ENCODE measurements around the gene MAP3K13. TPM values are rescaled to one million over a fixed set of nuclear protein-coding genes. Genes with fewer than 3 reads are reported as not detected.
A peak's percentile ranks its signal among the peaks of the same experiment; 100 is the strongest.
"Not testable (repeated sequence)": the region's sequence is repeated elsewhere in the genome, so short reads cannot be mapped to it uniquely, and the experiment has no call there.

MAP3K13 gene
- total RNA-seq, 8 experiments from 2014 or later, result 8.5 to 41.1 (median 14.4) TPM

DNA sequence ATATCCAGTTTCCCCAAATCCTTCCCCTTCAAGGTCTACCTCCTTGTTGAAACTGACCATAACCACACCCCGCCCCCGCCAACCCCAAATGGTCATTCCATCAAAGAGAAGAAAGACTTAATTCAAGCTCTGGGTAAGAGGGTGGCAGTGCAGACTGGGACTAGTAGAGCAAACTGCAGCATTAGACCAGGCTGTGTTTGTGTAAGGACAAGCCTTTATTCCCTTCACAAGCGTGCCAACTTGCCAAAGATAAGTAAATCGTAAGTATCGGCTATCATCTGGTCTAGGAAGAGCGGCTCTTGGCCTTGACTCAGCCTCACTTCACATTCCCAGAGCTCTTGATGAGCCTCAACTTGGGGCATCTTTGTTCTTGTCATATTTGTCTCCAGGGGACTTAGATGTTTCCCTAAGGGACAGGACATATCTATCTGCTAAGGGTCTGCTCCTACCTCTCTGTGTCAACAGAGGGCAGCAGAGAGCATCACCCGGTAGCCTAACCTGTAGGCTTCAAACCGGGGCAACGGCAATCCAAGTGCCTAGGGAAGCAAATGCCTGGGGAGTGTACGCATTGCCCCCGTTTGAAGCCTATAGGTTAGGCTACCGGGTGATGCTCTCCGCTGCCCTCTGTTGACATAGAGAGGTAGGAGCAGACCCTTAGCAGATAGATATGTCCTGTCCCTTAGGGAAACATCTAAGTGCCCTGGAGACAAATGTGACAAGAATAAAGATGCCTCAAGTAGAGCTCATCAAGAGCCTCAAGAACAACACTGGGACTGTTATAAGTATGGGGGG is 8.9 kb upstream of the MAP3K13 start:
- peak; percentile 90 to 99 (median 92) for ATAC-seq (replicated peaks in 6 of 8)
- Histone ChIP-seq H3K4me1 (replicated peaks in 1 of 2) (peaks cover 0 to 3% of the 10 kb centered on the region in 2 donors), H3K4me3 (no peak overlapping the region), H3K27ac (no peak overlapping the region)
- in situ Hi-C loops (cut with MboI; ENCODE audit: low pct_unique_long_range_greater_than_20kb in 2 of 9, low sequenced_read_pairs in 9 of 9, unreplicated experiment in 9 of 9), result no loop called here
- WGBS, 10 experiments, result 10 to 94% (median 74%) methylated on average over 1 to 10 of the region's 13 CpGs; no CpG with 5 or more reads in 2 of the 10 experiments

DNA sequence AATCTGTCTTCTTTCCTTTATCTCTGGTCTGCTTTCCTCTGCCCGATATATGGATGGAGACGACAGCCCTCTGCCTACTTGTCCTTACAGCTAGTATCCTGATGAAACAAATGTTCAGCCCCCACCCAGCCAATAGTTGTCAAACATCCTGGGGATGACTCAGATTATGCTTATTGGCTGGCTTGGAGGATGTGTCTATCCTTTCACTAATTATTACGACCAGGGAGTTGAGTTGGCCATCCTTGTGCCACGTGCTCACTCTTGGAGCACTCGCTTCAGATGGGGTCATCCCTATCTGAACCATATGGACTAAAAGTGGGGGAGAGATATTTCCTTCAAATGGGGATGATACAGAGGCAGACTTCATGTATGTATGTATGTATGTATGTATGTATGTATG is 6.4 kb upstream of the MAP3K13 start:
- peak in 4 of 8 experiments; percentile 20 to 68 (median 52) for ATAC-seq (replicated peaks in 6 of 8)
- Histone ChIP-seq H3K4me3 (no peak overlapping the region), H3K4me1 (replicated peaks in 1 of 2) (peaks cover 0 to under 1% of the 10 kb centered on the region in 2 donors), H3K27ac (no peak overlapping the region)
- WGBS, 10 experiments, result 60 to 94% (median 84%) methylated on average over 1 to 5 of the region's 5 CpGs; no CpG with 5 or more reads in 3 of the 10 experiments
- in situ Hi-C loops (cut with MboI; ENCODE audit: low pct_unique_long_range_greater_than_20kb in 2 of 9, low sequenced_read_pairs in 9 of 9, unreplicated experiment in 9 of 9), result no loop called here

- 0 to 100% (median 63%) methylated on average over 1 to 2 of the region's 2 CpGs for WGBS, 10 experiments
- in situ Hi-C loops (cut with MboI; ENCODE audit: low pct_unique_long_range_greater_than_20kb in 2 of 9, low sequenced_read_pairs in 9 of 9, unreplicated experiment in 9 of 9), result no loop called here
- no peak overlapping the region for H3K27ac ChIP-seq
- H3K4me3 ChIP-seq, result no peak overlapping the region
- no peak for ATAC-seq (replicated peaks in 6 of 8)
- peaks cover 0 to 14% of the 10 kb centered on the region in 2 donors for H3K4me1 ChIP-seq (replicated peaks in 1 of 2)
Measured at GRCh38 chr3:185361920-185362319, 1.0 kb upstream of the MAP3K13 start.

DNA sequence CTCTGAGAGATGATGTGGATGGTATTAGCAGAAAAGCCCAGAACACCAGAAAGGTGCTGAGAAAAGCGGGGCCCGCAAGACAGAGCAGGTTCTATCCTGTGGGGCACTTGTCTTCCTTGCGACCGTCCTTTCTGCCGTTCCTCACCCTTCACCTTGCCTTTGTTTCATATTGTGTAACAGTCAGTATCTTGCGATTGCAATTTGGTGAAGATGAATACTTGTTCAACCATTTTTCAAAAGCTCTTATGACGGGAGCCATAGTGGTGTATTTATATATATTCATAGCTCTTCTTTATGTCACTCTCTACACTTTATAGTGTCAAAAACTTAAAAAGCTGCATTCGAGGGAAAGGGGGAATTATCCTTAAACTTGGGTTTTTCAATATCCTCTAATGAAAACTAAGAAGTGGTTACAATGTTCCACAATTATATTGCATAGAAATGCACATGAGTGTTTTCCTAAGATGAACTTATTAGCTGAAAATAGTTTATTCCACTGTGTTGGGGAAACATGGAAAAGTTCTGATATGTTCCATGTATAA is 797 bp downstream of the MAP3K13 start:
- Histone ChIP-seq H3K4me3 (peak overlapping the region; percentile 44 to 56 (median 55)), H3K4me1 (replicated peaks in 1 of 2) (peaks cover 0 to 22% of the 10 kb centered on the region in 2 donors), H3K27ac (peak overlapping the region; percentile 69 to 79)
- peak; percentile 7 to 48 (median 22) for ATAC-seq (replicated peaks in 6 of 8)
- in situ Hi-C loops (cut with MboI; ENCODE audit: low pct_unique_long_range_greater_than_20kb in 2 of 9, low sequenced_read_pairs in 9 of 9, unreplicated experiment in 9 of 9), result no loop called here
- WGBS, 10 experiments, result 0 to 33% (median 8%) methylated on average over 1 to 8 of the region's 8 CpGs; no CpG with 5 or more reads in 1 of the 10 experiments

DNA sequence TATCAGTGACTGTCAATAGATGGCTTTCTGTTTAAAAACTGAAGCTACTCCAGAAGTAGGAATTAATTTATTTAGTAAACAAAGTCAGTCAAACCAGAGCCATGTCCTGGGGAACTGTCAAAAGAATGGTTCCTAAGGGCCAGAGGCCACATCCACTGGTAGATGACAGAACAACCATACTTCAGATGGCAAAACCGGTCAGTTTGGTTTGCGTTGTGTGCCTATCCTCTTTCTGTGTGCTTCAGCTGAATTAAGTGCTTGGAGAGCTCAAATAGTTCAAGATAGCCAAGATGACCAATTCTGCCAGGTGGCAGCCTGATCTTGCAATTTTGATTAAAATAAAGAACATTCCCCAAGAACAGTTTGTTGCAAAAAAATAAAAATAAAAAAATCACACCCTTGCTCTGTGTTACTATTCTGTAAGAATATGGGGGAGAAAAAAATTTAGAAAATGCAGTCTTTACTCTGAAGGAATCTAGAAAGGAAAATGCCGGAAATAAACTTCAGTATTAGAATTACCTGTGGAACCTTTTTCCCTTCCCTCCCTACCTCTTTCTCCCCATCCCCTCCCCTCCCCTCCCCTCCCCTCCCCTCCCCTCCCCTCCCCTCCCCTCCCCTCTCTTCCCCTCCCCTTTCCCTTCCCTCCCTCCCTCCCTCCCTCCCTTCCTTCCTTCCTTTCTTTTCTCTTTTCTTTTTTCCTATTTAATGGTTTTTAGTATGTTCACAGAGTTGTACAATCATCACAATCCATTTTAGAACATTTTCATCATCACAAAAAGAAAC is 2.5 kb downstream of the MAP3K13 start:
- Histone ChIP-seq H3K4me1 (replicated peaks in 1 of 2) (peaks cover 4 to 39% of the 10 kb centered on the region in 2 donors), H3K27ac (no peak overlapping the region), H3K4me3 (peak overlapping the region; percentile 44 to 56 (median 55))
- 72 to 100% (median 89%) methylated on average over 1 to 3 of the region's 3 CpGs; no CpG with 5 or more reads in 3 of the 10 experiments for WGBS, 10 experiments
- no peak for ATAC-seq (replicated peaks in 6 of 8)
- in situ Hi-C loops (cut with MboI; ENCODE audit: low pct_unique_long_range_greater_than_20kb in 2 of 9, low sequenced_read_pairs in 9 of 9, unreplicated experiment in 9 of 9), result no loop called here

DNA sequence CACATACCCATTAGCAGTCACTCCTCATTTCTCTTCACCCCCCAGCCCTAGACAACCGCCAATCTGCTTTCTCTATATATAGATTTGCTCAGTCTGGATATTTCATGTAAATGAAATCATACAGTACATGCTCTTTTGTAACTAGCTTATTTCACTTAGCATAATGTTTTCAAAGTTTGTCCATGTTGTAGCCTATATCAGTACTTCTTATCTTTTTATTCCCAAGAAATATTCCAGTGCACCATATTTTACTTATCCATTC is 3.1 kb downstream of the MAP3K13 start:
- WGBS, 10 experiments, result 60 to 100% (median 80%) methylated on average over 1 of the region's 1 CpG; no CpG with 5 or more reads in 3 of the 10 experiments
- no peak for ATAC-seq (replicated peaks in 6 of 8)
- Histone ChIP-seq H3K4me3 (no peak overlapping the region), H3K27ac (no peak overlapping the region), H3K4me1 (replicated peaks in 1 of 2) (peaks cover 6 to 44% of the 10 kb centered on the region in 2 donors)
- in situ Hi-C loops (cut with MboI; ENCODE audit: low pct_unique_long_range_greater_than_20kb in 2 of 9, low sequenced_read_pairs in 9 of 9, unreplicated experiment in 9 of 9), result no loop called here

DNA sequence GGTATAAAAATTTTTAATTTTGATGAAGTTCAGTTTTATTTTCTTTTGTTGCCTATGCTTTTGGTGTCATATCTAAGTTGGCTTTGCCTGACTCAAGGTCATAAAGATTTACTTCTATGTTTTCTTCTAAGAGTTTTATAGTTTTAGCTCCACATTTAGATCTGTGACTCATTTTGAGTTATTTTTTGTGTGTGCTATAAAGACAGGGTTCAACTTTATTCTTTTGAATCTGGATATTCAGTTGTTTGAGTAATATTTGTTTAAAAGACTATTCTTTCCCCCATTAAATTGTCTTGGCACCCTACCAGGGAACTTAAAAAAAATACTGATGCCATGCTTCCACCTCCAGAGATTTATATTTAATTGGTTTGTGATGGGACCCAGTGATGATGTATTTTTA is 4.0 kb downstream of the MAP3K13 start:
- in situ Hi-C loops (cut with MboI; ENCODE audit: low pct_unique_long_range_greater_than_20kb in 2 of 9, low sequenced_read_pairs in 9 of 9, unreplicated experiment in 9 of 9), result no loop called here
- no peak for ATAC-seq (replicated peaks in 6 of 8)
- H3K4me3 ChIP-seq, result no peak overlapping the region

DNA sequence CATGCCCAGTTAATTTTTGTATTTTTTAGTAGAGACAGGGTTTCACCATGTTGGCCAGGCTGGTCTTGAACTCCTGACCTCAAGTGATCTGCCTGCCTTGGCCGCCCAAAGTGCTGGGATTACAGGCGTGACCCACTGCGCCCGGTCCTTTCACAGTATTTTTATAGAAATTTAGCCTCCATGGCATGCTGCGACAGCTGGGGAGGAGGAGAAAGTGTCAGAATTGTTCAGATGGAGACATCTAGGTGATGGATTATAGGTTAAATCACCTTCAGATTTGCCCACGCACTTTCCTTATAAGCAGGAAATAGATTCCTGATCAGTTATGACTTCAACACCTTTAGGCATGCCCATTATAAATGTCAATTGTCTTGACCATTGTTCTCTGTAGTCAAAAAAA is 7.4 kb downstream of the MAP3K13 start:
- Histone ChIP-seq H3K4me1 (replicated peaks in 1 of 2) (peaks cover 14 to 53% of the 10 kb centered on the region in 2 donors), H3K27ac (peak overlapping the region; percentile 61 to 67)
- in situ Hi-C loops (cut with MboI; ENCODE audit: low pct_unique_long_range_greater_than_20kb in 2 of 9, low sequenced_read_pairs in 9 of 9, unreplicated experiment in 9 of 9); H3K4me3 ChIP-seq: not testable (repeated sequence)
- 0 to 100% (median 60%) methylated on average over 1 to 6 of the region's 6 CpGs; no CpG with 5 or more reads in 3 of the 10 experiments for whole genome bisulfite sequencing, 10 experiments
- peak in 4 of 8 experiments; percentile 51 to 87 (median 75) for ATAC-seq (replicated peaks in 6 of 8)

More for the DNA sequence above, 4.0 kb downstream of the MAP3K13 start:
- Histone ChIP-seq H3K4me1 (replicated peaks in 1 of 2) (peaks cover 11 to 54% of the 10 kb centered on the region in 2 donors), H3K27ac (no peak overlapping the region)

GRCh38 chr3:185371306-185372074 is 8.6 kb downstream of the MAP3K13 start:
- Histone ChIP-seq H3K27ac (peak overlapping the region; percentile 47 to 60), H3K4me1 (replicated peaks in 1 of 2) (peaks cover 14 to 50% of the 10 kb centered on the region in 2 donors), H3K4me3 (peak overlapping the region in 1 of 5 donors; percentile 11)
- ATAC-seq (replicated peaks in 6 of 8), result peak; percentile 22 to 86 (median 62)
- in situ Hi-C loops (cut with MboI; ENCODE audit: low pct_unique_long_range_greater_than_20kb in 2 of 9, low sequenced_read_pairs in 9 of 9, unreplicated experiment in 9 of 9), result no loop called here
- 10 to 83% (median 29%) methylated on average over 1 to 2 of the region's 2 CpGs; no CpG with 5 or more reads in 3 of the 10 experiments for WGBS, 10 experiments

DNA sequence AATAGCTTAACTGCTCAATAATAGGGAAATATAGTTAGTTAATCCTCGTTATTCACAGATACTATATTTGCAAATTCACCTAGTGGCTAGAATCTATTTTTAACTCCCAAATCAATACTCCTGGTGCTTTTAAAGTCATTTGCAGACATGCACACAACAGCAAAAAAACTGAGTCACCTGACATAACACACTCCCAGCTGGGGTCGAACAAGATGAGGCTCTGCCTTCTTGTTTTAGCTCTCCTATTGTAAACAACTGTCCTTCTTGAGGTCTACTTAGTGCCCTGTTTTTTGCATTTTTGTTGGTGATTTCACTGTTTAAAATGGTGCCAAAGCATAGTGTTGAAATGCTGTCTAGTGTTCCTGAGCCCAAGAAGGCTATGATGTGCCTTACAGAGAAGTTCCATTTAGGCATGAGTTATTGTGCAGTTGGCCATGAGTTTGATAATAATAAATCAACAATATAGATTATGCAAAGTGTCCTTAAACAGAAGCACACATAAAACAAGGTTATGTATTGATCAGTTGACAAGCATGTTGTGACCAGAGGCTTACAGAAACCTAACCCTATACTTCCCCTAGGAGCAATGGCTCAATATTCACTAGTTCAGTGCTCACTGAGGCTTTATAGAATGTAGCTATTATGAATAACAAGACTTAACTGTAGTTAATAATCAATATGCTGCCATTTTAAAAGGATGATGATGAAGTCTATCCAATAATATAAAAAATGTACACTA is 18.6 kb downstream of the MAP3K13 start:
- in situ Hi-C loops (cut with MboI; ENCODE audit: low pct_unique_long_range_greater_than_20kb in 2 of 9, low sequenced_read_pairs in 9 of 9, unreplicated experiment in 9 of 9), result no loop called here
- Histone ChIP-seq H3K4me1 (replicated peaks in 1 of 2) (peaks cover 9 to 29% of the 10 kb centered on the region in 2 donors), H3K4me3 (no peak overlapping the region), H3K27ac (no peak overlapping the region)
- WGBS, 10 experiments, result 20 to 86% (median 64%) methylated on average over 1 to 2 of the region's 2 CpGs; no CpG with 5 or more reads in 1 of the 10 experiments
- peak in 5 of 8 experiments; percentile 16 to 77 (median 65) for ATAC-seq (replicated peaks in 6 of 8)

DNA sequence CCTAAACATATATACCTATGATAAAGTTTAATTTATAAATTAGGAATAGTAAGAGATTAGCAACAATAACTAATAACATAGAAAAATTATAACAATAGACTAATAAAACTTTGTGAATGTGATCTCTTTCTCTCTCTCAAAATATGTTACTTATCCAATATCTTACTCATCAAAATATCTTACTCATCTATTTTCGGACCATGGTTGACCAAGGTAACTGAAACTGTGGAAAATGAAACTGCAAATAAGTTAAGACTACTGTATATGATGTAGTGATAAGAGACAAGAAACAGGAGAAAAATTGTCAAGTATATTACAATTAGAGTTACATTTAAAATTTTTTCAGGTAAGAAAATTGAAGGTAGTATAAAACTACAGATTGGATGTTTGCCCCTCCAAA is 19.2 kb downstream of the MAP3K13 start:
- in situ Hi-C loops (cut with MboI; ENCODE audit: low pct_unique_long_range_greater_than_20kb in 2 of 9, low sequenced_read_pairs in 9 of 9, unreplicated experiment in 9 of 9), result no loop called here
- WGBS, 10 experiments, result 60 to 100% (median 97%) methylated on average over 1 of the region's 1 CpG; no CpG with 5 or more reads in 2 of the 10 experiments
- no peak for ATAC-seq (replicated peaks in 6 of 8)
- no peak overlapping the region for H3K27ac ChIP-seq
- no peak overlapping the region for H3K4me3 ChIP-seq
- peaks cover 9 to 29% of the 10 kb centered on the region in 2 donors for H3K4me1 ChIP-seq (replicated peaks in 1 of 2)

- WGBS, 10 experiments, result 71 to 100% (median 87%) methylated on average over 1 to 3 of the region's 3 CpGs; no CpG with 5 or more reads in 2 of the 10 experiments
- in situ Hi-C loops (cut with MboI; ENCODE audit: low pct_unique_long_range_greater_than_20kb in 2 of 9, low sequenced_read_pairs in 9 of 9, unreplicated experiment in 9 of 9); ATAC-seq (replicated peaks in 6 of 8); H3K27ac ChIP-seq; H3K4me1 ChIP-seq (replicated peaks in 1 of 2); H3K4me3 ChIP-seq: not testable (repeated sequence)
Measured at GRCh38 chr3:185386515-185386914, 23.6 kb downstream of the MAP3K13 start.
